ENCODE results near the gene CCDC70. TPM values are rescaled to one million over a fixed set of nuclear protein-coding genes. Genes with fewer than 3 reads are reported as not detected.

Gene CCDC70
- total and polyA plus RNA-seq, 12 donors, result not detected

GRCh38 chr13:51816604-51817249 is 45.0 kb upstream of the CCDC70 start:
- DNase-seq (no peak), ATAC-seq (no peak)
- Histone ChIP-seq H3K36me3 (no peaks in the 10 kb centered on the region), H3K4me3 (no peak overlapping the region), H3K9me3 (no peaks in the 10 kb centered on the region), H3K4me1 (peaks cover 4 to 45% (median 22%) of the 10 kb centered on the region in 9 donors), H3K27me3 (no peaks in the 10 kb centered on the region), H3K27ac (no peak overlapping the region)
- WGBS, 2 donors, result 83 to 88% methylated on average over 19 of the region's 19 CpGs
- TF ChIP-seq CTCF (IDR thresholded peaks at IDR 0.05), result no peak
- intact Hi-C loops (cut with DNase I), result loop anchor here in 7 of 10 donors (5.0 to 10.0 kb wide), 4 partner anchors 178 to 311 kb away; partner anchors contain the start of genes NEK5 (in 6 of the 7), ALG11 (in 1 of the 7) and ATP7B (in 1 of the 7)

GRCh38 chr13:51817717-51818116 is 44.1 kb upstream of the CCDC70 start:
- no peak for TF ChIP-seq CTCF (IDR thresholded peaks at IDR 0.05)
- no peaks in the 10 kb centered on the region for H3K27me3 ChIP-seq
- H3K4me3 ChIP-seq, result no peak overlapping the region
- 85 to 89% methylated on average over 8 of the region's 8 CpGs for WGBS, 2 donors
- DNase-seq (no peak), ATAC-seq (no peak)
- H3K4me1 ChIP-seq, result peaks cover 4 to 49% (median 26%) of the 10 kb centered on the region in 9 donors
- H3K27ac ChIP-seq, result peak overlapping the region in 4 of 10 donors; percentile 16 to 83 (median 34)
- no peaks in the 10 kb centered on the region for H3K9me3 ChIP-seq
- intact Hi-C loops (cut with DNase I), result loop anchor here in 7 of 10 donors (5.0 to 10.0 kb wide), 4 partner anchors 177 to 310 kb away; partner anchors contain the start of genes NEK5 (in 6 of the 7), ALG11 (in 1 of the 7) and ATP7B (in 1 of the 7)
- no peaks in the 10 kb centered on the region for H3K36me3 ChIP-seq

GRCh38 chr13:51818276-51818675 is 43.5 kb upstream of the CCDC70 start:
- Histone ChIP-seq H3K27ac (peak overlapping the region in 7 of 10 donors; percentile 43 to 83 (median 67)), H3K9me3 (no peaks in the 10 kb centered on the region), H3K4me1 (peaks cover 4 to 54% (median 26%) of the 10 kb centered on the region in 9 donors), H3K4me3 (no peak overlapping the region), H3K36me3 (no peaks in the 10 kb centered on the region), H3K27me3 (no peaks in the 10 kb centered on the region)
- ATAC-seq (peak; percentile 61 to 91 (median 86)), DNase-seq (peak in 1 of 2 donors; percentile 72)
- 52 to 65% methylated on average over 4 of the region's 4 CpGs for WGBS, 2 donors
- intact Hi-C loops (cut with DNase I), result loop anchor here in 7 of 10 donors (5.0 to 10.0 kb wide), 4 partner anchors 177 to 309 kb away; partner anchors contain the start of genes NEK5 (in 6 of the 7), ALG11 (in 1 of the 7) and ATP7B (in 1 of the 7)
- TF ChIP-seq CTCF (IDR thresholded peaks at IDR 0.05), result peak in 5 of 9 donors; percentile 5 to 55 (median 45)

GRCh38 chr13:51818781-51819511 is 42.8 kb upstream of the CCDC70 start:
- Histone ChIP-seq H3K36me3 (no peaks in the 10 kb centered on the region), H3K27ac (peak overlapping the region in 8 of 10 donors; percentile 43 to 83 (median 65)), H3K9me3 (no peaks in the 10 kb centered on the region), H3K4me1 (peaks cover 4 to 61% (median 26%) of the 10 kb centered on the region in 9 donors), H3K27me3 (no peaks in the 10 kb centered on the region), H3K4me3 (no peak overlapping the region)
- DNase-seq (no peak), ATAC-seq (peak in 4 of 8 donors; percentile 16 to 33 (median 28))
- 71 to 74% methylated on average over 9 of the region's 9 CpGs for WGBS, 2 donors
- intact Hi-C loops (cut with DNase I), result loop anchor here in 7 of 10 donors (5.0 to 10.0 kb wide), 4 partner anchors 176 to 308 kb away; partner anchors contain the start of genes NEK5 (in 6 of the 7), ALG11 (in 1 of the 7) and ATP7B (in 1 of the 7)
- no peak for TF ChIP-seq CTCF (IDR thresholded peaks at IDR 0.05)
